DLD1 (cell line): ENCODE results near the gene RYR2.

ENCODE experiments used
- in situ Hi-C: cut with HindIII; loops from 2 replicates; pipeline ENCODE4 v1.10.0; 2017; ENCODE audit warnings: low sequenced_read_pairs

Gene RYR2

GRCh38 chr1:237416924-237417655 lies 375.1 kb downstream of the RYR2 start:
- in situ Hi-C loops, result no loop called here

DNA sequence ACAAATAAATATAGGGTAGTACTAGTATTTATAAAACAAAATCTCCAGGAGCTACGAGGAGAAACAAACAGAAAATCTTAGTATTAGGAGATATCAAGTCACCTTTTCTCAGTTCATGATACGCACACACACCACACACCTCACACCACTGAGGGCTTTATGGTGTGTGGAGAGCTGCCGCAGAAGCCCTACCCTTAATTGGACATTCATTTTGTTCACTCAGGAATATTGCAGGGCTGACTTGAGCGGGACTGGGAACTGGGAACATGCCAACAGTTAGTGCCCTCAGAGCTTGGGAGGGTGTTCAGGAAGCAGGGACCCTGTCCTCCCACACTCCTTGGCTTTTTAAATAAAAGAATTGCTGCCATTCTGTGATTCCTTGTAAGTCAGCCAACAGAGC lies 386.8 kb downstream of the RYR2 start:
- in situ Hi-C loops, result no loop called here

DNA sequence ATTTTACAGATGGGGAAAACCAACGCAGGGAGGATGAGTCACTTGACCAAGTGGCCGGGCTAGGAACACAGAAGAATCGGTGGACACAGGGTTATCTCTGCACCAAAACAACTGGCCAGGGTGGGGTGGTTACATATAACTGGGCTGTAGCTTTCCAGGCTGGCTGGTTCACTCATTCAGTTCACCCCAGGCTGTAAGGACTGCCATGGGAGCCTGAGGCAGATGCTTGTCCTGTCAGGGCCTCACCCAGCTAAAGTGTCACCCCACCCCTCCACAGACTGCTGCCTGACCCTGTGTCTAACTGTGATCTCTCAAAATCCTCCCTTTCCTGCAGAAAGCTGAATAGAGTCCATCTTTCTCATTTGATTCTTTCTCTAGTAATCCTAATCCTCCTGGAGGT lies 387.3 kb downstream of the RYR2 start:
- in situ Hi-C loops, result no loop called here

DNA sequence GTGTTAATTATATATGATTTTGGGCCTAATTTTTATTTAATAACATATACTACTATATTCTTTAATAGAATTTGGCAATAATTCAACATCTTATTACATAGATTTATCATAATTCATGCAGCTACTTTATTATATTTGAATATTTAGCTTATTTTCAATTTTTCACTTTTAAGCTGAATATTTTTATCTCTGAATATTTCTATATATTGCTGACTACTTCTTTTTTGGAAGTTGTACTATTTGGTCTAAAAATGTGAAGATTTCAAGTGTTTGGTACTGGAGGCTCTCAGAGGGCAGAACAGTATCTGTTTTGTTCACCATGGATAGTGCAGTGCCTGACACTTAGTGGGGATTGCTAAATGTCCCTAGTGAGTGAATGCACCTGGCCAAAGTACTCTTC lies 389.5 kb downstream of the RYR2 start:
- in situ Hi-C loops, result no loop called here

GRCh38 chr1:237440346-237440745 lies 398.4 kb downstream of the RYR2 start:
- in situ Hi-C loops, result no loop called here

DNA sequence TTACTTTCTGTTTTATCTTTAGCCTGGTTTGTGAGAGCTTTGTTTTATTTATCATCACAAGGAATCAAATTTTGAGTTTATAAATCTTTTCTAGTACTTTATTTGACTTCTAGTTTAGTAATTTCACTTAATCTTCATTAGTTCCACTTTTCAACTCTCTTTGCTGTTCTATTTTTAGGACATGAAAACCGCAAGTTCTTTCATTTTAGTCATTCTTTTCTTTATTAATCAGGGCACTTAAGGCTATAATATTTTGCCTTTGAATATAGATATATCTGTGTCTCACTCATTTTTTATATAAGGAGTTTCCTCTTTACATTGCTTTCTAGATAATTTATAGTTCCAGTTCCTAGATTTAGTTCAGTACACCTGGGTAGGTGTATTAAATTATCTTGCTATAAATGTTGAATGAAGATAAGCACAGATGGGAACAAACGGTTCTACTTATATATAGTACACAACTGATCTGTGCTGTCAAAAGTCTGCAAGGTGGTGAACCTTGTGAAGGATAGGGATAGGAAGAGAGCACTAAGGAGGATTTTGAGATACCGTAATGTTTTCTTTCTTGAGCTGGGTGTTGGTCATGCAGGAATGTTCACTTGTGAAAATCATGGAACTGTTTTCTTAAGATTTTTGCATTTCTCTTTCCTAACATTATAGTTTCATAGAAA lies 402.3 kb downstream of the RYR2 start:
- in situ Hi-C loops, result no loop called here

DNA sequence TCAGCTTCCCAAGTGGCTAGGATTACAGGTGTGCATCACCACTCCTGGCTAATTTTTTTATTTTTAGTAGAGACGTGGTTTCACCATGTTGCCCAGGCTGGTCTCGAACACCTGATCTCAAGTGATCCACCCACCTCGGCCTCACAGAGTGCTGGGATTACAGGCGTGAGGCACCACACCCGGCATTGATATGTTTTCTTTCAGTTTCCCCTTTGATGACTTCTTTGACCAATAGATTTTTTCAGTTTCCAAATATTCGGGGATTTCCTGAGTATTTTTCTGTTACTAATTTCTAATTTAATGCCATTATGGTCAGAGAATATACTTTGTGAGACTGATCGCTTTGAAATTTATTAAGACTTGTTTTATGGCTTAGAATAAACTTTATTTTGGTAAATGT lies 406.1 kb downstream of the RYR2 start:
- in situ Hi-C loops, result no loop called here

DNA sequence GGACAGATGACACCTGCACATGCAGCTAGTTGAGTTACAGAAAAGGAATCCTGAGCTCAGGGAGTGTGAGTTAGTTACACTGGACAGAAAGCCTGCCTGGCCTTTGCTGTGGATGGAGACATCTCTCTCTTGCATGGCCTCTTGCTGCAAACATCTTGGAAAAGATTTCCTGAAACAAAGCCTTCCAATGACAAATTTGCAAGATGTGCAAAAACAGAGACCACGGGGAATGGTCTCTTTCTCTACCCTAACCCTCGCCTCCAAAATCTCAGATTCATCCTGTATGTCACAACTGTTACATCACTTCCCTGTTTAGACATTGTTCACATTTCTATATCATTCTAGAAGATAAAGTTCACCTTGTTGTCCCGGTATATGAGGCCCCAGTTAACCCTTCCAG lies 415.6 kb downstream of the RYR2 start:
- in situ Hi-C loops, result no loop called here

GRCh38 chr1:237467320-237467719 lies 425.3 kb downstream of the RYR2 start:
- in situ Hi-C loops, result no loop called here

DNA sequence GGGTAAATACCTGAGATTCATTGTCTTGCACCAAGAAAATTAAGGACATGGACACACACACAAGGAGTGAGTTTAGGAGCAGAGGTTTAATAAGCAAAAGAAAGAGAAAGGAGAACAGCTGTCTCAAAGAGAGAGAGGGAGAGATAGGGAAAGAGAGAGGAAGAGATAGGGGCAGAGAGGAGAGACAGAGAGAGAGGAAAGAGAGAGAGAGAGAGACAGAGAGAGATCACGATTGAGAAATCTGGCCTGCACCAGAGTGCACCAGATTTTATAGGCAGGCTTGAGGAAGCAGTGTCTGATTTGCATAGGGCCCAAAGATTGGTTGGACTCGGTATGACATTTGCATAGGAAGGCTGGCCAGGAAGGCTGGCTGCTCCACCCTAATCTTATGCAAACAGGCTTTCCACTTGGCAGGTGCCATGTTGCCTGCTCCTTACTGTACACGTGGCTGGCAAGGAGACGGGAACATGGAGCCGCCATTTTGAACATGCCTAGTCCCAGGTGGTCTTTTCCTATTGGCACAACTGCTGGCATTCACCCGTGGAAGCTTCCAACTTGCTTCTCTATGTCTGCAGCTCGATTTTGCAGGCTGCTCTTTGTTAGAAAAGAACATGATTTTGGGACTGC lies 428.8 kb downstream of the RYR2 start:
- in situ Hi-C loops, result no loop called here

DNA sequence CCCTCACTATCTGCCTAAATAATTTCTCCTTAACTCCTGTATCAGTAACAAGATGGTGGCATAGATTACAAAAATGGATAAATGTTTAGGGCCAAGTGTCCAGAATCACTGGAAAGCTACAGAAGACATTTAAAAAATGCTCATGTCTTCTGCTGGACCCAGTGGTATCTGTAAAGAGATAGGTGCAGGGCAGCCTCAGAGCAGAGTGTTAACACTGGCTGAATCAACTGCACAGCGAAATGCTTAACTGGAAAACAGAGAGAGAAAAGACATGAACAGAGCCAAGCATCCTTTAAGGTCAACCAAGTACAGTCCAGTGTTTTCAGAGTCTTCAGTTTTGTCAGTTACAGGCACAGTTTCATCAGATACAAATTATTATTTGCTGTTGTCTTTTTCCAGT lies 429.4 kb downstream of the RYR2 start:
- in situ Hi-C loops, result no loop called here

DNA sequence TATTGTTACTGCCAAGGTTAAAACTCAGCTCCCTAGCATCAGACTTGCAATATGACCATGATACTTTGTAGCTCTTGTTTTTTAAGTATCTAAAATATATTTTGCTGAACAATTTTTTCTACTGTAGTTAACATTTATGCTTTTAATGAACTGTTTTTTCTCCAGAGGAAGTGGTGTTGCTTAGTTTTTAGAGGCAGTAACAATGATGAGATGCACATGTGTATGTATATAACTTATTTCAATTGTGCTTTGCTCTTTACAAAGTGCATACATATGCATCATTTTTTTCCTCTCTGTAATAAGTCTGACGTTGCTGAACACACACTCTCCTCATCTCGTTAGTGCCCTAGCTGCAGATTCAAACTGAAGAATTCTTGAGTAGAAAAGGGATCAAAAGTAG lies 430.0 kb downstream of the RYR2 start:
- in situ Hi-C loops, result no loop called here

DNA sequence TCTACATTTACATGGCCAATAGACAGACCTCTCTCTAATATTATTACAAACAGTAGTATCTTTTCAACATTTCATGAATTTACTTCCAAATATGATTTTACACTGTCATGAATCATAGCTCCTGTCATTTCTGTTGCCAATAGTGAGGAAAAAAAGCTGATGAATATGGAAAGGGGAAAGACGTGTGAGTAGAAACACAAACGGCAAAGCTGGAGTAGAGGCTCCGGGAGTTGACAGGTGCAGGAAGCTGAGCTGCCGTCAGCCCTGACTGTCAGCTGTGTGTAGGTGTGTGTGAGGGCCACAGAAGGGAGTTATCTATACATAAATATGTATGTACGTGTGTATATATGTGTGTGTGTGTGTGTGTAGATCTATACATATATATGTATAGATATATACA lies 431.9 kb downstream of the RYR2 start:
- in situ Hi-C loops, result no loop called here

DNA sequence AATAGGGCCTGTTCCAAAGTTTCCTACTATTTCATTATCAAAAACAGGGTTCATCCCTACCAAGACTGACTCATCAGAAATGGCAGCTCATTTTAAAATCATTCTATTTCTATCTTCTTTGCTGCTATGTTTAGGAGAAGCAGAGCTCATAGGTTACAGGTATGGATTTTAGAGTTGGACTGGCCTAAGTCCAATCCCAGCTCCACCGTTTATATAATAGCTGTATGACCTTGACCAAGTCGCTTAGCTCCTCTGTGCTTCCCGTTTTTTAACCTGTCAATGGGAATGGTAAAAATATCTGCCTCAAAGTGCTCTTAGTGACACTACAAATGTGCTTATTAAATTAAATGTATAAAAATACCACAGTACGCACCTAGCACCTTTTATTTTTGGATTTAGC lies 436.1 kb downstream of the RYR2 start:
- in situ Hi-C loops, result no loop called here

GRCh38 chr1:237478842-237479241 lies 436.9 kb downstream of the RYR2 start:
- in situ Hi-C loops, result no loop called here

DNA sequence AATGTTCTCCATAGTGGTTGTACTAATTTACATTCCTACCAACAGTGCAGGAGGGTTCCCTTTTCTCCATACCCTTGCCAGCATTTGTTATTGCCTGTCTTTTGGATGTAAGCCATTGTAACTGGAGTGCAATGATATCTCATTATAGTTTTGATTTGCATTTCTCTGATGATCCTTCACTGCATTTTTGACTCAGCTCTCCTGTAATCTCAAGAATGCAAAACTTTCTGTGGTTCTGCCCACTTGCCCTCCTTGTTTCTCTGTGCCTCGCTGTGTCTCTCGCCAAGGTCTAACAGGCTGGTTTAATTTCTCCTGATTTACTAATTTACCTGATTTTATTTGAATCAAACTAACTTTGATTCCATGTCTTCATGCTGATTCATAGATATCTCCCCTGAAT lies 440.8 kb downstream of the RYR2 start:
- in situ Hi-C loops, result no loop called here

DNA sequence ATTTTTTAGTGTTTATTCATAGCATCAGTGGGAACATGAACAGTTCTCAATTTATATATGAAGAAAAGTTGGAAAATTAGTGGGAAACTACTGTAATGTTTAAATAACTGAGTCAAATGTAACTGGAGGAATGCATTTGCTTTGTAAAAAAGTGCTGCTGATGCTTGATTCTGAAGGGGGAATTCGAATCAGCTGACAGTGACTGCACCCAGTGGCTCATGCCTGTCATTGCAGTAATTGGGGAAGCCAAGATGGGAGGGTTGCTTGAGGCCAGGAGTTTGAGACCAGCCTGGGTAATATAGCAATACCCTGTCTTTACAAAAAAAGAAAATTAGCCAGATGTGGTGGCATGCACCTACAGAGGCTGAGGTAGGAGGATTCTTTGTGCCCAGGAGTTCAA lies 450.4 kb downstream of the RYR2 start:
- in situ Hi-C loops, result no loop called here

DNA sequence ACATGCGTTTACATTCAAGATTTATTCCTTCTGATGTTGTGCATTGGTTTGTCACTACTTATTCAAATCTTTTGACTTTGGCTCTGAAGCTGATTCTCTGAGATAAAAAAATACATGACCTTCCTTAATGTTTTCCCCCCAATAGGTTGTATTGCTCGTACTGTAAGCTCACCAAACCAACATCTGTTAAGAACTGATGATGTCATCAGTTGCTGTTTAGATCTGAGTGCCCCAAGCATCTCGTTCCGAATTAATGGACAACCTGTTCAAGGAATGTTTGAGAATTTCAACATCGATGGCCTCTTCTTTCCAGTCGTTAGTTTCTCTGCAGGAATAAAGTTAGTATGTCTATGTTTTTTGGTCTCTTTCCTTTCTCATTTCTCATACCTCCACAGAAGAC lies 458.6 kb downstream of the RYR2 start:
- in situ Hi-C loops, result no loop called here

DNA sequence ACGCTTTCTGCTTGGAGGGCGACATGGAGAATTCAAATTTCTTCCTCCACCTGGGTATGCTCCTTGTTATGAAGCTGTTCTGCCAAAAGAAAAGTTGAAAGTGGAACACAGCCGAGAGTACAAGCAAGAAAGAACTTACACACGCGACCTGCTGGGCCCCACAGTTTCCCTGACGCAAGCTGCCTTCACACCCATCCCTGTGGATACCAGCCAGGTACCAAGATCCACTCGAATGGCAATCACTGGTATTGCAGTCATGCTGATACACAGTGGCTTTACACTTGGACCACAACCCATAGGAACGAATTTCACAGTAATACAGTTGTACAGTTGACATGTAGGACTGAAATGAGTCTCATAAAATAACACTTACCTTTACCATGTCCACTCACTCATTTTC lies 461.3 kb downstream of the RYR2 start:
- in situ Hi-C loops, result no loop called here

DNA sequence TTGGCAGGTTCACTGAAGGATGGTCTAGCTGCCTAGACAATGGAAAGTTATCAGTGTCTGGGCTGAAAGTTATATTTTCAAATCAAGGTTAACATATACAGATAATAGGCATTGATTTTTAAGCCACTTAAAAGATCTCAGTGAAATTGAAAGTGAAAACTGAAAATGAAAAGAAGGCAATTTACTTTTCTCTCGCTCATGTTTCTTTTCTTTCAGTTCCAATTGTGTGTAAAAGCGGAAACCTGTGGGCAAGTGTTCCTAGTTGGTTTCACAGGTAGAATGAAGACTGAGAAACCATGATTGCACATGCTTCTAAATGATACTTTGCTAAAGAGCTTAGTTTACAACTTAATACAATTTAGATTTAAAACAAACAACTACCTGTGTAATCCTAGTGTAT lies 465.0 kb downstream of the RYR2 start:
- in situ Hi-C loops, result no loop called here

DNA sequence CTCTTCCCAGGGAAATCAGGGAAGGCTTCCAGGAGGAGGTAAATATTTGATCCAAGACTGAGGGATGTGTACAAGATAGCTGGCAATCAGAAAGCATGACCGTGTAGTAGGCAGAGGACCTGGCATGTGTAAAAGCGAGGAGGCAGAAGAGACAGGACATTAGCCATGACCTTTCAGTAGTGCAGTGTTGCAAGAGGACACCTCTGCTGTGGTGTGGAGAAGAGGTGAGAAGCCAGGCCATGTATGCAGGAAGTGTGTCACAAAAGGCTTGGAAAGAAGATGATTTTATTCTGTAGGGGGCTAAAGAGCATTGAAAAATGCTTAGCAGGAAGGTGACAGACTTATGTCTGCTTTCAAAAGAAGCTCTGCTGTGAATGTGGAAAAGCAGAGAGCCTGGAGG lies 467.8 kb downstream of the RYR2 start:
- in situ Hi-C loops, result no loop called here

- in situ Hi-C loops, result no loop called here
Measured at GRCh38 chr1:237525102-237525501, 483.1 kb downstream of the RYR2 start.
